Esophagus muscularis mucosa (tissue), 4 donors: ENCODE results near the gene PTPMT1. TPM values are rescaled to one million over a fixed set of nuclear protein-coding genes. Genes with fewer than 3 reads are reported as not detected.
"Not testable (repeated sequence)": the region's sequence is repeated elsewhere in the genome, so short reads cannot be mapped to it uniquely, and the experiment has no call there.

ENCODE experiments used
- DNase-seq: peaks from one replicate; pipeline ENCODE4 v3.0.0-alpha.2; 2017; ENCODE audit errors: extremely low spot score
- H3K27ac ChIP-seq, 4 donors: fragments of 200-600 bp; sonication (generic); replicated peaks in 1 of 4; 1 replicate in 3 of 4; 2 replicates in 1 of 4; pipeline ENCODE4 v1.5.1; 2016 to 2019; ENCODE audit warnings: mild to moderate bottlenecking in 1 of 4
- H3K27me3 ChIP-seq, 4 donors: fragments of 200-600 bp; sonication (generic); one replicate each; pipeline versions ENCODE4 v1.5.1 to v1.6.0; 2016 to 2019
- H3K36me3 ChIP-seq, 4 donors: fragments of 200-600 bp; sonication (generic); one replicate each; pipeline ENCODE4 v1.5.1; 2016 to 2019
- H3K4me1 ChIP-seq, 4 donors: fragments of 200-600 bp; sonication (generic); one replicate each; pipeline ENCODE4 v1.5.1; 2016 to 2019
- H3K4me3 ChIP-seq, 4 donors: fragments of 200-600 bp; sonication (generic); 1 replicate in 2 of 4; 2 replicates in 2 of 4; pipeline ENCODE4 v1.5.1; 2016 to 2019; ENCODE audit warnings: mild to moderate bottlenecking in 4 of 4, moderate library complexity in 1 of 4
- H3K9me3 ChIP-seq, 4 donors: fragments of 200-600 bp; sonication (generic); 1 replicate in 3 of 4; 2 replicates in 1 of 4; pipeline ENCODE4 v1.5.1; 2016 to 2019
- EP300 ChIP-seq: sonication (generic); formaldehyde crosslinking; IDR thresholded peaks from one replicate; pipeline ENCODE4 v1.6.1; 2017; ENCODE audit warnings: antibody characterized with exemption
- POLR2A ChIP-seq: fragments of 450-650 bp; IDR thresholded peaks from one replicate; pipeline ENCODE4 v1.6.1; 2017; ENCODE audit warnings: antibody characterized with exemption, moderate library complexity, mild to moderate bottlenecking, low read depth
- POLR2AphosphoS5 ChIP-seq, 2 donors: sonication (generic); formaldehyde crosslinking; IDR thresholded peaks; one replicate each; pipeline ENCODE4 v1.6.1; 2017; ENCODE audit warnings: antibody characterized with exemption in 2 of 2
- WGBS: methylation state at CpG from one replicate; pipeline ENCODE4 v1.1.5; 2018; 5-methylcytosine and 5-hydroxymethylcytosine counted together
- intact Hi-C: fragments of 100-400 bp; cut with DNase I; formaldehyde crosslinking; loops from one replicate; pipeline ENCODE4 v1.15.1; 2023
- total RNA-seq, 4 donors: library from RNA; depleted of rRNA; stranded (reverse); fragments of >200 nt; gene quantifications; one replicate each; pipeline versions ENCODE4 v1.1.0 to v1.2.1, GENCODE V29; 2016
- TF ChIP-seq, protein P1 (sequence below), 3 experiments: fragments of 200-600 bp in 2 of 3; fragments of 450-650 bp in 1 of 3; sonication (generic) in 2 of 3; IDR thresholded peaks; one replicate each; pipeline ENCODE4 v1.5.1; 2017 to 2019; ENCODE audit warnings: antibody characterized with exemption in 3 of 3, mild to moderate bottlenecking in 2 of 3, moderate library complexity in 1 of 3

PTPMT1 gene
- total RNA-seq, 4 donors from 2014 or later = 63.0 to 96.4 (median 79.6) TPM

DNA sequence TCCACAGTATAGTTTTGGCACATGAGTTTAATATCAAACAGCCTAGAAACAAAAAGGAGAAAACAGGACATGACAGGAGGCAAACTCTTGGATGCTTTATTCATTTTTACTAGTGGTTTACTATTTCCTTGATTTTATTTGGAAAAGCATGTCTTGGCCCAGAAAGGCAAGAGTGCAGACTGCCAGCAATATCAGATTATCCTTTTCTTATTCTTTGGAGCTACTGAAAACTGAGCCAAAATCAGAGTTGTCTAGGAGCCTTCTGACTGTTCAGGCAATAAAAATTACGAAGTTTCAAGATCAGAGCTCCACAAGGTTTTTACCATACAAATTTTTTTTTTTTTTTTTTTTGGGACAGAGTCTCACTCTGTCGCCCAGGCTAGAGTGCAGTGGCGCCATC lies 28.5 kb upstream of the PTPMT1 start:
- WGBS = 77% methylated on average over 3 of the region's 3 CpGs
- no peak overlapping the region for H3K4me3 ChIP-seq
- H3K36me3 ChIP-seq = peaks cover 0 to 5% (median 0%) of the 10 kb centered on the region in 4 donors
- H3K27me3 ChIP-seq = no peaks in the 10 kb centered on the region
- peak overlapping the region in 1 of 4 donors; percentile 39 for H3K27ac ChIP-seq
- TF ChIP-seq EP300 = no peak
- no peak for DNase-seq
- H3K4me1 ChIP-seq = peaks cover 74 to 97% (median 92%) of the 10 kb centered on the region in 4 donors
- intact Hi-C loops = no loop called here
- H3K9me3 ChIP-seq = no peaks in the 10 kb centered on the region

DNA sequence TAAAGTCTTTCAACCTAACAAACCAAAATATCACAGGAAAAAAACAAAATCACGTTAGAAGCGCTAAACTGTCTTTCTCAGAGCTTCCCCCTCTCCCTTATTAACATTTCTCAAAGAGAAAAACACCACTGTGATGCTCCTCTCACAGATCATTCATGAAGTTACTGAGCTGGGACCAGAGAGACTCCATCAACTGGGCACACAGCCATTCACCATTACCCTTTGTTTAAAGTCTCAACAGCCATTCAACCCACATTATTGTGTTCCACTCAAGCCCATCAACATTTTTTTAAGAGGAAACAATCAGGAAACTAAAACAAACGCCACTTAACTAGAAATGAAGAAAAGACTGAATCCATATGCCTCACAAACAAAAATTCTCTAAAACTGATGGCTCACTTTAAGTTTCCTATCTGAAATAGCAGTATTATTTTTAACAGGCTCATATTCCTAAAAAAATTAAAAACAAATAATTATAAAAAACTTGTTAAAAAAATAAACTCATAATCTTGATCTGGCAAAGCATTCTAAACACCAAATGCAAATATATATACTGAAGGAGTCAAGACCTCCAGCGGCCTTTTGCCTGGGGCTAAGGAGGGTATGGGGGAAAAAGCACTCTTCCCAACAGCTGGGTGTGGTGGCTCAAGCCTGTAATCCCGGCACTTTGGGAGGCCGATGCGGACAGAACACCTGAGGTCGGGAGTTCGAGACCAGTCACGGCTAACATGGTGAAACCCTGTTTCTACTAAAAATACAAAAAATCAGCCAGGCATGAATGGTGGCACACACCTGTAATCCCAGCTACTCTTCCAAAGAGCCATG lies 26.4 kb upstream of the PTPMT1 start:
- TF ChIP-seq EP300 (no peak), POLR2A (no peak), POLR2AphosphoS5 (IDR thresholded peaks at IDR 0.05) (no peak)
- TF ChIP-seq, protein P1, sequence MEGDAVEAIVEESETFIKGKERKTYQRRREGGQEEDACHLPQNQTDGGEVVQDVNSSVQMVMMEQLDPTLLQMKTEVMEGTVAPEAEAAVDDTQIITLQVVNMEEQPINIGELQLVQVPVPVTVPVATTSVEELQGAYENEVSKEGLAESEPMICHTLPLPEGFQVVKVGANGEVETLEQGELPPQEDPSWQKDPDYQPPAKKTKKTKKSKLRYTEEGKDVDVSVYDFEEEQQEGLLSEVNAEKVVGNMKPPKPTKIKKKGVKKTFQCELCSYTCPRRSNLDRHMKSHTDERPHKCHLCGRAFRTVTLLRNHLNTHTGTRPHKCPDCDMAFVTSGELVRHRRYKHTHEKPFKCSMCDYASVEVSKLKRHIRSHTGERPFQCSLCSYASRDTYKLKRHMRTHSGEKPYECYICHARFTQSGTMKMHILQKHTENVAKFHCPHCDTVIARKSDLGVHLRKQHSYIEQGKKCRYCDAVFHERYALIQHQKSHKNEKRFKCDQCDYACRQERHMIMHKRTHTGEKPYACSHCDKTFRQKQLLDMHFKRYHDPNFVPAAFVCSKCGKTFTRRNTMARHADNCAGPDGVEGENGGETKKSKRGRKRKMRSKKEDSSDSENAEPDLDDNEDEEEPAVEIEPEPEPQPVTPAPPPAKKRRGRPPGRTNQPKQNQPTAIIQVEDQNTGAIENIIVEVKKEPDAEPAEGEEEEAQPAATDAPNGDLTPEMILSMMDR (IDR thresholded peaks at IDR 0.05) = no peak
- Histone ChIP-seq H3K36me3 (peaks cover 0 to 5% (median 0%) of the 10 kb centered on the region in 4 donors), H3K4me3 (no peak overlapping the region), H3K27me3 (no peaks in the 10 kb centered on the region), H3K9me3 (no peaks in the 10 kb centered on the region), H3K4me1 (peaks cover 57 to 94% (median 89%) of the 10 kb centered on the region in 4 donors), H3K27ac (peak overlapping the region in 2 of 4 donors; percentile 43 to 49)
- DNase-seq = no peak
- intact Hi-C loops = no loop called here
- 66% methylated on average over 10 of the region's 10 CpGs for WGBS

DNA sequence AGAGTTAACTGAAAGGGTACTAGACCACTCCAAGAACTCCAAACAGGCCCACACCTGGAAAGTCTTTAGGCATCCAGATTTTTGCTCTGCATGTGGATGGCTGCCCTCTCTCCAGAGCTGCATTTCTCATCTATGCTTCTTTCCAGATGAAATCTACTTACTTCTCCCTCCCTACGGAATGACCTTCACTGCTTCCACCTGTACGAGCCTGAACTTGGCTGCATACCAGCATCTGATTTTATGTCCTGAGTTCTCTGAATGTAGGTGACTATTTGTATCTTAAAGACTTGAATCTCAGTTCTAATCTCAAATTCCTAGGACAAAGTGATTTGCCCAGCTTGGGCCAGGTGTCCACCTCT lies 25.7 kb upstream of the PTPMT1 start:
- no peak overlapping the region for H3K4me3 ChIP-seq
- DNase-seq = no peak
- no peaks in the 10 kb centered on the region for H3K9me3 ChIP-seq
- H3K27ac ChIP-seq = peak overlapping the region in 2 of 4 donors; percentile 5 to 43
- 36% methylated on average over 2 of the region's 2 CpGs for WGBS
- peaks cover 50 to 94% (median 88%) of the 10 kb centered on the region in 4 donors for H3K4me1 ChIP-seq
- intact Hi-C loops = no loop called here
- no peaks in the 10 kb centered on the region for H3K27me3 ChIP-seq
- TF ChIP-seq EP300 (no peak), POLR2A (no peak)
- TF ChIP-seq, protein P1 (IDR thresholded peaks at IDR 0.05) = no peak
- H3K36me3 ChIP-seq = peaks cover 0 to 5% (median 0%) of the 10 kb centered on the region in 4 donors

DNA sequence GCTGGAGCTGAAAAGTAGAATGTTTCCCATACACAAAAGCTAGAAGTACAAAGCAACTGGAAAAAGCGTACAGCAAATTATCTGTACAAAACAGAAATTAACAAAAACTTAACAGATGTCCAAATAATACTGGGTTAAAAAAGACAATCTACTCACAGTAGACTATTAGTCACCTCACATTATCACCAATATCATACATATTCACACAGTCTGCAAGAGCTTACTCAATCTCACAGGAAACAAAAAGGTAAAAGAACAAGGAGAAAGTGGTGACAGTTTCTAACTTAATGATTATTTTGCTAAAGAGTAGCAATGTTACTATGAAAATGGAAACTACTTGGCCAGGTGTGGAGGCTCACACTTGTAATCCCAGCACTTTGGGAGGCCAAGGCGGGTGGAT lies 24.3 kb upstream of the PTPMT1 start:
- no peak overlapping the region for H3K4me3 ChIP-seq
- H3K27me3 ChIP-seq = no peaks in the 10 kb centered on the region
- 95% methylated on average over 2 of the region's 2 CpGs for WGBS
- TF ChIP-seq POLR2A = no peak
- DNase-seq = no peak
- H3K9me3 ChIP-seq = no peaks in the 10 kb centered on the region
- peaks cover 43 to 87% (median 83%) of the 10 kb centered on the region in 4 donors for H3K4me1 ChIP-seq
- H3K36me3 ChIP-seq = peaks cover 0 to 3% (median 0%) of the 10 kb centered on the region in 4 donors
- intact Hi-C loops = no loop called here
- peak overlapping the region in 1 of 4 donors; percentile 5 for H3K27ac ChIP-seq

DNA sequence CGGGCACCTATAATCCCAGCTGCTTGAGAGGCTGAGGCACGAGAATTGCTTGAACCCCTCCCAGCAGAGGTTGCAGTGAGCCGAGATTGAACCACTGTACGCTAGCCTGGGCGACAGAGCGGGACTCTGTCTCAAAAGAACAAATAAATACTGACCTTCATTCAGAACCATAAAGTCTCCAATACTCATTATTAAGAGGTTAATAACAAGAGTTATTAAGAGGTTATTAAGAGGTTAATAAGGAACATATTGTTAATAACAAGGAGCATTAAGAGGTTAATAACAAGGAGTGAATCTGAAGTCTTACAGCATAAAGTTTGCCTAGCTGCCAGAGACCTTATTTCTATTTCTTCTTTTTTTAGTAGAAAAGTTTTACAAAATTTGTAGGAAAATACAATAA lies 20.1 kb upstream of the PTPMT1 start:
- Histone ChIP-seq H3K36me3 (no peaks in the 10 kb centered on the region), H3K4me1 (peaks cover 39 to 85% (median 80%) of the 10 kb centered on the region in 4 donors), H3K9me3 (no peaks in the 10 kb centered on the region), H3K27ac (no peak overlapping the region), H3K27me3 (no peaks in the 10 kb centered on the region), H3K4me3 (no peak overlapping the region)
- TF ChIP-seq POLR2AphosphoS5 (IDR thresholded peaks at IDR 0.05) (no peak), POLR2A (no peak), EP300 (no peak)
- TF ChIP-seq, protein P1 (IDR thresholded peaks at IDR 0.05) = no peak
- intact Hi-C loops = no loop called here
- DNase-seq = no peak
- WGBS = 92% methylated on average over 6 of the region's 6 CpGs

DNA sequence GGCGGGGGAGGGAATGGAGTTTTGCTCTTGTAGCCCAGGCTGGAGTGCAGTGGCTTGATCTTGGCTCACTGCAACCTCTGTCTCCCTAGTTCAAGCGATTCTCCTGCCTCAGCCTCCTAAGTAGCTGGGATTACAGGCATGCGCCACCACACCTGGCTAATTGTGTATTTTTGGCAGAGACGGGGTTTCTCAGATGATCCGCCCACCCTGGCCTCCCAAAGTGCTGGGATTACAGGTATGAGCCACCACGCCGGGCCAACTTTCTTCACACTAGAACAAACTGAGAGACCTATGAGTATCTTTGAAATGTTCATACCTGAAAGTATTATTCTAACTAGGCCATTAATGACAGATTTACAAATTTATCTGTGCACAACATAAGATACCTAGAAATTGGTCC lies 19.1 kb upstream of the PTPMT1 start:
- intact Hi-C loops, DNase-seq, H3K27me3 ChIP-seq, H3K4me3 ChIP-seq, H3K36me3 ChIP-seq, H3K9me3 ChIP-seq, H3K27ac ChIP-seq: not testable (repeated sequence)
- WGBS = 98% methylated on average over 7 of the region's 7 CpGs
- H3K4me1 ChIP-seq = peaks cover 43 to 88% (median 81%) of the 10 kb centered on the region in 4 donors
